ENCODE results near the gene RHO.

Gene RHO

GRCh38 chr3:129481766-129482332, 46.6 kb upstream of the RHO start (continued):
- no peak for TF ChIP-seq ZNF518A (tag by site-specific recombination; conservative IDR thresholded peaks at IDR 0.05; ENCODE audit: low read depth)
- no peak for TF ChIP-seq GLI2 (tag by site-specific recombination; IDR thresholded peaks at IDR 0.05; ENCODE audit: borderline replicate concordance, low read depth)
- TF ChIP-seq ZNF423 (tag by site-specific recombination; IDR thresholded peaks at IDR 0.05): no peak
- no peak for TF ChIP-seq ZFHX2 (tag by site-specific recombination; conservative IDR thresholded peaks at IDR 0.05)
- no peak for TF ChIP-seq ZNF146 (tag by site-specific recombination; IDR thresholded peaks at IDR 0.05)

GRCh38 chr3:129482721-129483120, 45.7 kb upstream of the RHO start:
- Histone ChIP-seq H3K9me3 (ENCODE audit: control insufficient read depth, insufficient read depth, low read depth, low read length) (no peaks in the 10 kb centered on the region), H3K4me1 (ENCODE audit: control insufficient read depth, insufficient read depth, low read length) (no peaks in the 10 kb centered on the region), H3K27ac (ENCODE audit: extremely low read depth, low read depth, low read length) (no peak overlapping the region)

More at GRCh38 chr3:129482721-129483120, 45.7 kb upstream of the RHO start:
- POLR2A ChIA-PET: interaction anchor here (0.5 kb wide), 1 partner anchor 57 kb away, joined by 3 read pairs; no protein-coding TSS in a partner anchor
- CTCF ChIA-PET: interaction anchor here (0.5 to 1.1 kb wide), 6 partner anchors 9 to 447 kb away, joined by 3 to 4 read pairs (median 3); partner anchors contain the start of genes IFT122 and MBD4
- TF ChIP-seq ZNF747 (tag by site-specific recombination; IDR thresholded peaks at IDR 0.05) (no peak), ZBTB7A (tag by site-specific recombination; IDR thresholded peaks at IDR 0.05; ENCODE audit: low read depth) (no peak), BCL11A (tag by site-specific recombination; IDR thresholded peaks at IDR 0.05; ENCODE audit: low read depth) (no peak), PRDM1 (tag by site-specific recombination; IDR thresholded peaks at IDR 0.05) (no peak), PRDM2 (tag by site-specific recombination; IDR thresholded peaks at IDR 0.05; ENCODE audit: borderline replicate concordance) (no peak), ZNF561 (tag by site-specific recombination; IDR thresholded peaks at IDR 0.05; ENCODE audit: borderline replicate concordance) (no peak), ZNF548 (tag by site-specific recombination; IDR thresholded peaks at IDR 0.05) (no peak), KLF9 (tag by site-specific recombination; IDR thresholded peaks at IDR 0.05; ENCODE audit: low read depth) (no peak), REPIN1 (tag by site-specific recombination; IDR thresholded peaks at IDR 0.05; ENCODE audit: low read depth) (no peak), HOXD13 (CRISPR knock-in tag; IDR thresholded peaks at IDR 0.05; ENCODE audit: borderline replicate concordance) (no peak), ZNF558 (tag by site-specific recombination; IDR thresholded peaks at IDR 0.05) (no peak), KLF8 (tag by site-specific recombination; IDR thresholded peaks at IDR 0.05) (no peak), ZNF580 (tag by site-specific recombination; IDR thresholded peaks at IDR 0.05) (no peak), ATF2 (tag by site-specific recombination; IDR thresholded peaks at IDR 0.05; ENCODE audit: low read depth) (no peak), ZNF624 (tag by site-specific recombination; IDR thresholded peaks at IDR 0.05) (no peak), ZNF830 (tag by site-specific recombination; IDR thresholded peaks at IDR 0.05; ENCODE audit: low read depth) (no peak), ZNF354C (tag by site-specific recombination; IDR thresholded peaks at IDR 0.05; ENCODE audit: borderline replicate concordance, low read depth) (no peak), ZNF677 (tag by site-specific recombination; IDR thresholded peaks at IDR 0.05) (no peak), ZNF404 (tag by site-specific recombination; IDR thresholded peaks at IDR 0.05) (no peak), ZNF19 (tag by site-specific recombination; IDR thresholded peaks at IDR 0.05; ENCODE audit: low read depth) (no peak)
- peaks cover 0 to 42% of the 10 kb centered on the region in 2 experiments; a peak in 1 of 3 replicates for H3K36me3 ChIP-seq (ENCODE audit: control insufficient read depth in 2 of 2, insufficient read depth in 1 of 2, low read length in 2 of 2)
- no peak overlapping the region for H3K4me3 ChIP-seq (ENCODE audit: low read depth, low read length)

Measured in HEK293 (cell line).